Measurements from ENCODE around the gene TRAPPC2B. TPM values are rescaled to one million over a fixed set of nuclear protein-coding genes. Genes with fewer than 3 reads are reported as not detected.

Gene TRAPPC2B
- total RNA-seq, 1 experiment from 2014 or later = 16.1 TPM

GRCh38 chr19:57406516-57407123 lies 43.3 kb downstream of the TRAPPC2B start:
- ATAC-seq (peak; percentile 44), DNase-seq (peak; percentile 76)
- H2AFZ ChIP-seq (ENCODE audit: low read length) = no peak overlapping the region
- H3F3A ChIP-seq (ENCODE audit: low read length, unreplicated experiment) = no peaks in the 10 kb centered on the region
- no peak overlapping the region for H3K27ac ChIP-seq (ENCODE audit: low read length)
- peaks cover 6% of the 10 kb centered on the region for H3K79me2 ChIP-seq (ENCODE audit: low read length)
- no peak overlapping the region for H3K4me3 ChIP-seq (ENCODE audit: low read length)
- no peaks in the 10 kb centered on the region for H4K20me1 ChIP-seq (ENCODE audit: low read length)
- TF ChIP-seq EZH2 (IDR thresholded peaks at IDR 0.05; ENCODE audit: low read length, unreplicated experiment) = no peak
- TF ChIP-seq EZH2phosphoT487 (IDR thresholded peaks at IDR 0.05; ENCODE audit: borderline replicate concordance, low read length) = no peak
- TF ChIP-seq CTCF (conservative IDR thresholded peaks at IDR 0.05; ENCODE audit: low read depth, low read length) = peak; percentile 95
- no TSS peak for BruUV-seq (replicated peaks)
- no peak overlapping the region for H3K4me2 ChIP-seq (ENCODE audit: low read length)
- ChIA-PET CTCF (no interaction called here), POLR2A (ENCODE audit: unreplicated experiment) (no interaction called here)
- H3K27me3 ChIP-seq (ENCODE audit: low read length) = no peaks in the 10 kb centered on the region
- no peaks in the 10 kb centered on the region for H3K9me2 ChIP-seq (replicated peaks; ENCODE audit: low read length)
- H3K36me3 ChIP-seq (ENCODE audit: low read depth, low read length) = no peaks in the 10 kb centered on the region
- intact Hi-C loops (cut with micrococcal nuclease) = loop anchor here (5.0 kb wide), 1 partner anchor 751 kb away; no protein-coding TSS in a partner anchor
- no peak overlapping the region for H3K9ac ChIP-seq (ENCODE audit: low read length)
- no peaks in the 10 kb centered on the region for H3K9me3 ChIP-seq (ENCODE audit: low read length)
- no peaks in the 10 kb centered on the region for H3K4me1 ChIP-seq (ENCODE audit: insufficient read depth, low read length)

GRCh38 chr19:57410877-57411671 lies 47.7 kb downstream of the TRAPPC2B start, which contains the start of gene ZNF17:
Gene ZNF17, plus strand, starts transcription at chr19:57411161. Its CDS starts 2,455 bp downstream, at chr19:57413616.
- TSS peak; percentile 85 for BruUV-seq (replicated peaks)
- Histone ChIP-seq H2AFZ (ENCODE audit: low read length) (peak within 1 kb of the TSS; percentile 93), H3K4me2 (ENCODE audit: low read length) (peak within 1 kb of the TSS; percentile 97), H3K79me2 (ENCODE audit: low read length) (peaks cover 35% of the 10 kb centered on the region), H3K27ac (ENCODE audit: low read length) (no peak within 1 kb of the TSS), H3F3A (ENCODE audit: low read length, unreplicated experiment) (no peaks in the 10 kb centered on the region), H3K9me2 (replicated peaks; ENCODE audit: low read length) (no peaks in the 10 kb centered on the region), H3K27me3 (ENCODE audit: low read length) (no peaks in the 10 kb centered on the region), H3K36me3 (ENCODE audit: low read depth, low read length) (peaks cover 15% of the 10 kb centered on the region), H3K9me3 (ENCODE audit: low read length) (no peaks in the 10 kb centered on the region), H3K9ac (ENCODE audit: low read length) (peak within 1 kb of the TSS; percentile 82), H4K20me1 (ENCODE audit: low read length) (no peaks in the 10 kb centered on the region), H3K4me3 (ENCODE audit: low read length) (peak within 1 kb of the TSS; percentile 96), H3K4me1 (ENCODE audit: insufficient read depth, low read length) (peaks cover 5% of the 10 kb centered on the region; the same call in 1 of the 2 replicates)
- intact Hi-C loops (cut with micrococcal nuclease) = loop anchor here (1.0 kb wide), 3 partner anchors 22 to 358 kb away; partner anchors contain the start of genes ZNF548, ZNF586 and ZNF749
- ChIA-PET CTCF (no interaction called here), POLR2A (ENCODE audit: unreplicated experiment) (no interaction called here)
- ATAC-seq (peak; percentile 100), DNase-seq (peak; percentile 97)
- no peak for TF ChIP-seq EZH2 (IDR thresholded peaks at IDR 0.05; ENCODE audit: low read length, unreplicated experiment)
- no peak for TF ChIP-seq CTCF (conservative IDR thresholded peaks at IDR 0.05; ENCODE audit: low read depth, low read length)
- TF ChIP-seq EZH2phosphoT487 (IDR thresholded peaks at IDR 0.05; ENCODE audit: borderline replicate concordance, low read length) = no peak

Other genes starting within 250 kb of the TRAPPC2B start
- gene USP29, start 243.6 kb upstream of the TRAPPC2B start, total RNA-seq (2014; rRNA removed) = not detected in 2 replicates
- not detected in 2 replicates for gene ZIM3, start 218.3 kb upstream of the TRAPPC2B start, total RNA-seq (2014; rRNA removed)
- not detected in 2 replicates for gene DUXA, start 196.1 kb upstream of the TRAPPC2B start, total RNA-seq (2014; rRNA removed)
- 44.1 and 53.9 TPM in 2 replicates for gene ZNF264, start 172.1 kb upstream of the TRAPPC2B start, total RNA-seq (2014; rRNA removed)
- 2.0 and 3.2 TPM in 2 replicates for gene AURKC, start 132.5 kb upstream of the TRAPPC2B start, total RNA-seq (2014; rRNA removed)
- 12.9 and 13.1 TPM in 2 replicates for gene ZNF805, start 122.9 kb upstream of the TRAPPC2B start, total RNA-seq (2014; rRNA removed)
- 39.5 and 60.6 TPM in 2 replicates for gene ZNF460, start 83.1 kb upstream of the TRAPPC2B start, total RNA-seq (2014; rRNA removed)
- gene ZNF543, start 43.1 kb upstream of the TRAPPC2B start, total RNA-seq (2014; rRNA removed) = 5.2 and 7.6 TPM in 2 replicates
- 8.1 and 8.2 TPM in 2 replicates for gene ZNF304, start 12.3 kb upstream of the TRAPPC2B start, total RNA-seq (2014; rRNA removed)
- gene ZNF547, start within 50 bp of the TRAPPC2B start, total RNA-seq (2014; rRNA removed) = 0.81 and 3.2 TPM in 2 replicates
- 14.4 and 21.8 TPM in 2 replicates for gene ZNF548, start 26.3 kb downstream of the TRAPPC2B start, total RNA-seq (2014; rRNA removed)
- 4.7 and 7.8 TPM in 2 replicates for gene ZNF17, start 47.6 kb downstream of the TRAPPC2B start, total RNA-seq (2014; rRNA removed)
- 17.6 and 21.9 TPM in 2 replicates for gene ZNF749, start 71.8 kb downstream of the TRAPPC2B start, total RNA-seq (2014; rRNA removed)
- 0.18 TPM in 1 of 2 replicates, not detected in the other for gene VN1R1, start 93.6 kb downstream of the TRAPPC2B start, total RNA-seq (2014; rRNA removed)
- gene ZNF772, start 114.0 kb downstream of the TRAPPC2B start, total RNA-seq (2014; rRNA removed) = 12.5 and 14.1 TPM in 2 replicates
- 16.5 and 22.3 TPM in 2 replicates for gene ZNF419, start 124.2 kb downstream of the TRAPPC2B start, total RNA-seq (2014; rRNA removed)
- 9.0 and 21.1 TPM in 2 replicates for gene ZNF773, start 136.4 kb downstream of the TRAPPC2B start, total RNA-seq (2014; rRNA removed)
- gene ZNF549, start 163.8 kb downstream of the TRAPPC2B start, total RNA-seq (2014; rRNA removed) = 4.3 and 5.0 TPM in 2 replicates
- 3.1 and 4.2 TPM in 2 replicates for gene ZNF550, start 196.3 kb downstream of the TRAPPC2B start, total RNA-seq (2014; rRNA removed)
- 2.4 and 3.6 TPM in 2 replicates for gene ZNF416, start 215.4 kb downstream of the TRAPPC2B start, total RNA-seq (2014; rRNA removed)
- 0.33 and 0.46 TPM in 2 replicates for gene ZIK1, start 220.6 kb downstream of the TRAPPC2B start, total RNA-seq (2014; rRNA removed)
- 15.0 and 16.9 TPM in 2 replicates for gene ZNF530, start 236.3 kb downstream of the TRAPPC2B start, total RNA-seq (2014; rRNA removed)

Measured in PC-3 (cell line).